ENCODE data around the gene TAOK2.

TAOK2 gene

GRCh38 chr16:29985271-29985811 is 11.7 kb downstream of the TAOK2 start:
- Histone ChIP-seq H3K27ac (no peak overlapping the region), H3K4me3 (ENCODE audit: low read depth, low read length) (no peak overlapping the region), H3K27me3 (ENCODE audit: insufficient read depth, low read depth, severe bottlenecking) (no peaks in the 10 kb centered on the region), H3K36me3 (peaks cover 93% of the 10 kb centered on the region), H3K9me3 (ENCODE audit: severe bottlenecking) (no peaks in the 10 kb centered on the region)
- DNase-seq = no peak
- TF ChIP-seq CTCF (IDR thresholded peaks at IDR 0.05; ENCODE audit: low read depth, low read length) = no peak

GRCh38 chr16:29986231-29986630 is 12.6 kb downstream of the TAOK2 start:
- Histone ChIP-seq H3K27me3 (ENCODE audit: insufficient read depth, low read depth, severe bottlenecking) (no peaks in the 10 kb centered on the region), H3K27ac (no peak overlapping the region), H3K4me3 (ENCODE audit: low read depth, low read length) (no peak overlapping the region), H3K36me3 (peaks cover 93% of the 10 kb centered on the region), H3K9me3 (ENCODE audit: severe bottlenecking) (no peaks in the 10 kb centered on the region)
- no peak for DNase-seq
- no peak for TF ChIP-seq CTCF (IDR thresholded peaks at IDR 0.05; ENCODE audit: low read depth, low read length)

GRCh38 chr16:29986931-29987330 is 13.3 kb downstream of the TAOK2 start:
- no peak for DNase-seq
- Histone ChIP-seq H3K27ac (no peak overlapping the region), H3K36me3 (peaks cover 92% of the 10 kb centered on the region), H3K9me3 (ENCODE audit: severe bottlenecking) (no peaks in the 10 kb centered on the region), H3K27me3 (ENCODE audit: insufficient read depth, low read depth, severe bottlenecking) (no peaks in the 10 kb centered on the region), H3K4me3 (ENCODE audit: low read depth, low read length) (no peak overlapping the region)
- TF ChIP-seq CTCF (IDR thresholded peaks at IDR 0.05; ENCODE audit: low read depth, low read length) = no peak

GRCh38 chr16:29987371-29988085 is 13.9 kb downstream of the TAOK2 start:
- Histone ChIP-seq H3K27me3 (ENCODE audit: insufficient read depth, low read depth, severe bottlenecking) (no peaks in the 10 kb centered on the region), H3K36me3 (peaks cover 91% of the 10 kb centered on the region), H3K9me3 (ENCODE audit: severe bottlenecking) (no peaks in the 10 kb centered on the region), H3K4me3 (ENCODE audit: low read depth, low read length) (no peak overlapping the region), H3K27ac (no peak overlapping the region)
- no peak for DNase-seq
- no peak for TF ChIP-seq CTCF (IDR thresholded peaks at IDR 0.05; ENCODE audit: low read depth, low read length)

GRCh38 chr16:29988346-29989075 is 14.8 kb downstream of the TAOK2 start:
- DNase-seq = no peak
- Histone ChIP-seq H3K4me3 (ENCODE audit: low read depth, low read length) (no peak overlapping the region), H3K9me3 (ENCODE audit: severe bottlenecking) (no peaks in the 10 kb centered on the region), H3K27ac (peak overlapping the region; percentile 77), H3K27me3 (ENCODE audit: insufficient read depth, low read depth, severe bottlenecking) (no peaks in the 10 kb centered on the region), H3K36me3 (peaks cover 91% of the 10 kb centered on the region)
- no peak for TF ChIP-seq CTCF (IDR thresholded peaks at IDR 0.05; ENCODE audit: low read depth, low read length)
